Measurements from ENCODE around the gene ZFR.

- no peak for TF ChIP-seq CTCF (IDR thresholded peaks at IDR 0.05)
- peak; percentile 77 for TF ChIP-seq POLR2A (IDR thresholded peaks at IDR 0.05)
Measured at GRCh38 chr5:32444431-32445286, at the start of gene ZFR.

All from ovary (tissue), 3 donors.